Gastroesophageal sphincter (tissue), 4 donors: ENCODE data around the gene NELL1. TPM values are rescaled to one million over a fixed set of nuclear protein-coding genes. Genes with fewer than 3 reads are reported as not detected.

ENCODE experiments used
- ATAC-seq: fragments of 150-250 bp; one replicate; pipeline ENCODE4 v1.9.1; 2016; ENCODE audit warnings: mild to moderate bottlenecking, moderate library complexity
- H3K27ac ChIP-seq, 4 donors: fragments of 200-600 bp; sonication (generic) in 3 of 4; 1 replicate in 3 of 4; 2 replicates in 1 of 4; pipeline ENCODE4 v1.5.1; 2016 to 2019
- H3K27me3 ChIP-seq: fragments of 200-600 bp; sonication (generic); one replicate; pipeline ENCODE4 v1.5.1; 2019
- H3K36me3 ChIP-seq, 2 donors: fragments of 200-600 bp; sonication (generic); one replicate each; pipeline ENCODE4 v1.5.1; 2019; ENCODE audit warnings: control low read depth in 1 of 2
- H3K4me1 ChIP-seq, 3 donors: fragments of 200-600 bp; sonication (generic); 1 replicate in 2 of 3; 2 replicates in 1 of 3; pipeline ENCODE4 v1.5.1; 2016 to 2019; ENCODE audit warnings: control low read depth in 2 of 3
- H3K4me3 ChIP-seq, 2 donors: fragments of 200-600 bp; sonication (generic); one replicate each; pipeline ENCODE4 v1.5.1; 2019; ENCODE audit warnings: mild to moderate bottlenecking in 1 of 2, moderate library complexity in 1 of 2
- H3K9me3 ChIP-seq, 3 donors: fragments of 200-600 bp; sonication (generic); one replicate each; pipeline ENCODE4 v1.5.1; 2017 to 2019; ENCODE audit warnings: control low read depth in 2 of 3
- CTCF ChIP-seq, 4 experiments: fragments of 200-600 bp in 2 of 4; fragments of 450-650 bp in 2 of 4; sonication (generic) in 1 of 4; IDR thresholded peaks; one replicate each; pipeline ENCODE4 v1.5.1; 2017 to 2019; ENCODE audit warnings: antibody characterized with exemption in 4 of 4, mild to moderate bottlenecking in 2 of 4, moderate library complexity in 2 of 4
- EP300 ChIP-seq: sonication (generic); formaldehyde crosslinking; IDR thresholded peaks from one replicate; pipeline ENCODE4 v1.6.1; 2017; ENCODE audit warnings: antibody characterized with exemption, mild to moderate bottlenecking
- POLR2A ChIP-seq, 2 donors: fragments of 450-650 bp; IDR thresholded peaks; one replicate each; pipeline ENCODE4 v1.6.1; 2017; ENCODE audit warnings: antibody characterized with exemption in 2 of 2, mild to moderate bottlenecking in 2 of 2, moderate library complexity in 1 of 2
- POLR2AphosphoS5 ChIP-seq: sonication (generic); formaldehyde crosslinking; IDR thresholded peaks from one replicate; pipeline ENCODE4 v1.6.1; 2017; ENCODE audit warnings: antibody characterized with exemption
- WGBS, 2 donors: methylation state at CpG; one replicate each; pipeline ENCODE4 v1.1.5; 2018; ENCODE audit warnings: low coverage in 1 of 2; 5-methylcytosine and 5-hydroxymethylcytosine counted together
- total RNA-seq, 4 donors: library from RNA; depleted of rRNA; stranded (reverse); fragments of >200 nt; gene quantifications; one replicate each; pipeline ENCODE4 v1.1.0, GENCODE V29; 2016

Gene NELL1
- total RNA-seq, 4 donors from 2014 or later = 0.27 to 3.0 (median 1.5) TPM

DNA sequence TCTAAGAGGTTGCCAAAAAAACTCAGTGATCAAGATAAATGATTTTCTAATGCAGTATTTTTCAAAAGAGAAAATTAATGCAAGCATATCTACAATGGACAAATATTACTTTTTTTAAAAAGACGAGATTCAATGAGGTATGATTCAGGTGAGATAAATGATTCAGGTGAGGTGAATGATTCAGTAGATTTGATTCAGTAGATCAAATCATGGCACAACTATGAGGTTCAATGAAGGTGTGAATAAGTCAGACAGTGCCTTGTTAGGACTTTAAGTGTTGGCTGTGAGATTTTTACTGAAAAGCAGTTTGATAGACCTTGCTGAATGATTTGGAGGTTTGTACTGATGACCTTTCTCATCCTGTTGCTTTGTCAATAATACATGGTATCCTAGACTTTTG is 742.2 kb downstream of the NELL1 start:
- Histone ChIP-seq H3K27ac (no peak overlapping the region), H3K36me3 (no peaks in the 10 kb centered on the region), H3K4me3 (no peak overlapping the region), H3K9me3 (no peaks in the 10 kb centered on the region), H3K27me3 (no peaks in the 10 kb centered on the region), H3K4me1 (no peaks in the 10 kb centered on the region)
- WGBS, 2 donors = 75 to 83% methylated on average over 1 of the region's 1 CpG
- TF ChIP-seq EP300 (no peak), CTCF (IDR thresholded peaks at IDR 0.05) (no peak), POLR2A (IDR thresholded peaks at IDR 0.05) (no peak), POLR2AphosphoS5 (no peak)
- no peak for ATAC-seq

DNA sequence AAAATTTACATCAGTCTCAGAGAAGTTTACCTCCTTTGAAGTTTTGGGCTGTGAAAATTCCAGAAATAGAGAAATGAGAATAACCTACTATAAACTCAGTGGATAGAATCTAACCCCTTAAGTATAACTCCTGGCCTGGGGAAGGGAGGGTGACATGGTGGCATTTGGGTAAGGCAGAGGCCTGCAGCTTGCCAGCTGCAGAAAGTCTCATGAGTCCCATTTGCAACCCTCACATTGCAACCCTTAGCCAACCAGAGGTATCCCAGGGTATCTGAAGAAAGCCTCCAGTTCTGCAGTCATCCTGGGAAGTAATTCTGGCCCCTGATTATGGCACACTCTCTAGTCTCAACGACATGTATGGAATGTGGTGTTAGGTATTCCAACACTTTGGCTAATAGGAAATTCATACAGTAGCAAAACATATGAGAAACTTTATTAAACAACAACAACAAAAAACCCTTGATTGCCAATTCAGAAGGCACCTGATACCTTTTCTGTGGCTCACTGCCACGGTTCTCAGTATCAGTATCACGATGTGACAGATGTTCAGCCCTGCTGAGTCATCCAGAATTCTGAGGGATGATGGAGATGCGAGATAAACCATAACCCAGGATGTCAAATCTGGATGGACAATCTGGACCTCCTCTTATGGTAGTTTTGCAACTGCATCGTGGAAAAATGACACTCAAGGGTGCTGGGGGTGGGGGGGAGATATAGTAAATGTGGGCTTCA is 743.4 kb downstream of the NELL1 start:
- H3K9me3 ChIP-seq = no peaks in the 10 kb centered on the region
- TF ChIP-seq POLR2A (IDR thresholded peaks at IDR 0.05) (no peak), EP300 (no peak), CTCF (IDR thresholded peaks at IDR 0.05) (no peak), POLR2AphosphoS5 (no peak)
- H3K4me1 ChIP-seq = no peaks in the 10 kb centered on the region
- WGBS, 2 donors = 68 to 78% methylated on average over 5 of the region's 5 CpGs
- H3K4me3 ChIP-seq = no peak overlapping the region
- H3K27ac ChIP-seq = no peak overlapping the region
- ATAC-seq = no peak
- no peaks in the 10 kb centered on the region for H3K36me3 ChIP-seq
- no peaks in the 10 kb centered on the region for H3K27me3 ChIP-seq

- H3K4me3 ChIP-seq = no peak overlapping the region
- no peaks in the 10 kb centered on the region for H3K4me1 ChIP-seq
- no peak for ATAC-seq
- WGBS, 2 donors = 70 to 87% methylated on average over 2 of the region's 2 CpGs
- no peaks in the 10 kb centered on the region for H3K27me3 ChIP-seq
- no peak for TF ChIP-seq CTCF (IDR thresholded peaks at IDR 0.05)
- no peak for TF ChIP-seq EP300
- no peak for TF ChIP-seq POLR2AphosphoS5
- no peak for TF ChIP-seq POLR2A (IDR thresholded peaks at IDR 0.05)
- H3K27ac ChIP-seq = no peak overlapping the region
- no peaks in the 10 kb centered on the region for H3K36me3 ChIP-seq
- H3K9me3 ChIP-seq = no peaks in the 10 kb centered on the region
These were observed 745.6 kb downstream of the NELL1 start for GRCh38 chr11:21414953-21415352.

DNA sequence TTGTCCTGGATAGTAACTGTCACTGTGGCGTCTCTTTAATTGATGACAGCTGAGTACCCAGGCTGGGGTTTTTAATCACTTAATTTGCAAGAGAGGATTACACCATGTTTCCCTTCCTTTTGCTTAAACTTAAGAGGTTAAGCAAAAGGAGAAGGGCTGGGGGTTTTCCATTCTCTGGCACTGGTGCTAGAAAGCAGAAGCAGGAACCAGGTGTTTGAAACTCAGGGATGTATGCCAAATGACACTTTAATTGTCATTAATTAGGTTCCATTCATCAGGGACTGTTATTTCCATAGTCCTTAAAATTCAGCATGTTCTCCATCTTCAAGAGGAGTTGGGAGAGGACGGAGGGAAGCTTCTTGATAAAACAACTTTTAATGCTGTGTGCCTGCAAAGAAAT is 746.2 kb downstream of the NELL1 start:
- 19 to 47% methylated on average over 2 of the region's 2 CpGs for WGBS, 2 donors
- H3K9me3 ChIP-seq = no peaks in the 10 kb centered on the region

GRCh38 chr11:21421711-21422329 is 752.4 kb downstream of the NELL1 start:
- no peaks in the 10 kb centered on the region for H3K9me3 ChIP-seq
- no peaks in the 10 kb centered on the region for H3K36me3 ChIP-seq
- H3K4me3 ChIP-seq = no peak overlapping the region
- H3K4me1 ChIP-seq = no peaks in the 10 kb centered on the region
- H3K27me3 ChIP-seq = no peaks in the 10 kb centered on the region
- no peak overlapping the region for H3K27ac ChIP-seq
- no peak for TF ChIP-seq CTCF (IDR thresholded peaks at IDR 0.05)
- TF ChIP-seq POLR2AphosphoS5 = no peak
- TF ChIP-seq POLR2A (IDR thresholded peaks at IDR 0.05) = no peak
- no peak for TF ChIP-seq EP300
- WGBS, 2 donors = 67 to 76% methylated on average over 4 to 5 of the region's 5 CpGs
- ATAC-seq = no peak

More for the DNA sequence above, 746.2 kb downstream of the NELL1 start:
- H3K27ac ChIP-seq = no peak overlapping the region
- no peak for TF ChIP-seq POLR2A (IDR thresholded peaks at IDR 0.05)
- no peak for TF ChIP-seq EP300
- H3K36me3 ChIP-seq = no peaks in the 10 kb centered on the region
- H3K27me3 ChIP-seq = no peaks in the 10 kb centered on the region
- no peak for ATAC-seq
- no peaks in the 10 kb centered on the region for H3K4me1 ChIP-seq
- no peak overlapping the region for H3K4me3 ChIP-seq
